ENCODE data around the gene ZNF219. TPM values are rescaled to one million over a fixed set of nuclear protein-coding genes. Genes with fewer than 3 reads are reported as not detected.

ZNF219 gene
- total RNA-seq, 1 donor from 2014 or later, result 23.9 TPM

GRCh38 chr14:21106176-21106497 is 7.7 kb upstream of the ZNF219 start:
- TF ChIP-seq CTCF (IDR thresholded peaks at IDR 0.05), result no peak
- no peaks in the 10 kb centered on the region for H3K36me3 Mint-ChIP-seq (ENCODE audit: low read depth)
- no peak for DNase-seq (ENCODE audit: low spot score)
- H3K27me3 Mint-ChIP-seq (ENCODE audit: low read depth), result no peaks in the 10 kb centered on the region
- peaks cover 49% of the 10 kb centered on the region for H3K4me1 Mint-ChIP-seq (ENCODE audit: low read depth)
- H3K9me3 Mint-ChIP-seq (ENCODE audit: low read depth), result no peaks in the 10 kb centered on the region
- peak overlapping the region; percentile 83 for H3K27ac Mint-ChIP-seq (ENCODE audit: unreplicated experiment)
- no peak overlapping the region for H3K4me3 Mint-ChIP-seq (ENCODE audit: unreplicated experiment)

GRCh38 chr14:21105095-21105494 is 6.6 kb upstream of the ZNF219 start:
- Mint-ChIP-seq H3K4me1 (ENCODE audit: low read depth) (peaks cover 52% of the 10 kb centered on the region), H3K27ac (ENCODE audit: unreplicated experiment) (no peak overlapping the region), H3K4me3 (ENCODE audit: unreplicated experiment) (no peak overlapping the region), H3K36me3 (ENCODE audit: low read depth) (no peaks in the 10 kb centered on the region), H3K27me3 (ENCODE audit: low read depth) (no peaks in the 10 kb centered on the region), H3K9me3 (ENCODE audit: low read depth) (no peaks in the 10 kb centered on the region)
- TF ChIP-seq CTCF (IDR thresholded peaks at IDR 0.05), result no peak
- DNase-seq (ENCODE audit: low spot score), result no peak

- Mint-ChIP-seq H3K4me1 (ENCODE audit: low read depth) (peaks cover 57% of the 10 kb centered on the region), H3K27me3 (ENCODE audit: low read depth) (no peaks in the 10 kb centered on the region)
Observed at GRCh38 chr14:21104448-21105060, 6.1 kb upstream of the ZNF219 start.

GRCh38 chr14:21103710-21104447 is 5.4 kb upstream of the ZNF219 start:
- Mint-ChIP-seq H3K9me3 (ENCODE audit: low read depth) (no peaks in the 10 kb centered on the region), H3K4me1 (ENCODE audit: low read depth) (peaks cover 63% of the 10 kb centered on the region), H3K27me3 (ENCODE audit: low read depth) (no peaks in the 10 kb centered on the region), H3K27ac (ENCODE audit: unreplicated experiment) (peak overlapping the region; percentile 94), H3K36me3 (ENCODE audit: low read depth) (no peaks in the 10 kb centered on the region), H3K4me3 (ENCODE audit: unreplicated experiment) (peak overlapping the region; percentile 88)
- TF ChIP-seq CTCF (IDR thresholded peaks at IDR 0.05), result peak; percentile 80
- DNase-seq (ENCODE audit: low spot score), result peak; percentile 99

More at GRCh38 chr14:21104448-21105060, 6.1 kb upstream of the ZNF219 start:
- Mint-ChIP-seq H3K27ac (ENCODE audit: unreplicated experiment) (peak overlapping the region; percentile 94), H3K9me3 (ENCODE audit: low read depth) (no peaks in the 10 kb centered on the region), H3K4me3 (ENCODE audit: unreplicated experiment) (peak overlapping the region; percentile 88), H3K36me3 (ENCODE audit: low read depth) (no peaks in the 10 kb centered on the region)
- TF ChIP-seq CTCF (IDR thresholded peaks at IDR 0.05), result peak; percentile 99
- no peak for DNase-seq (ENCODE audit: low spot score)

GRCh38 chr14:21103411-21103709 is 4.9 kb upstream of the ZNF219 start:
- Mint-ChIP-seq H3K4me3 (ENCODE audit: unreplicated experiment) (peak overlapping the region; percentile 88), H3K36me3 (ENCODE audit: low read depth) (no peaks in the 10 kb centered on the region), H3K4me1 (ENCODE audit: low read depth) (peaks cover 66% of the 10 kb centered on the region), H3K9me3 (ENCODE audit: low read depth) (no peaks in the 10 kb centered on the region), H3K27ac (ENCODE audit: unreplicated experiment) (peak overlapping the region; percentile 94), H3K27me3 (ENCODE audit: low read depth) (no peaks in the 10 kb centered on the region)
- no peak for DNase-seq (ENCODE audit: low spot score)
- no peak for TF ChIP-seq CTCF (IDR thresholded peaks at IDR 0.05)
